ENCODE data around the gene PDE4D. TPM values are rescaled to one million over a fixed set of nuclear protein-coding genes. Genes with fewer than 3 reads are reported as not detected.

Gene PDE4D
- total and polyA plus RNA-seq, 2 of the 4 experiments (the other 2 are of a cell fraction): 1.4 to 7.9 TPM

DNA sequence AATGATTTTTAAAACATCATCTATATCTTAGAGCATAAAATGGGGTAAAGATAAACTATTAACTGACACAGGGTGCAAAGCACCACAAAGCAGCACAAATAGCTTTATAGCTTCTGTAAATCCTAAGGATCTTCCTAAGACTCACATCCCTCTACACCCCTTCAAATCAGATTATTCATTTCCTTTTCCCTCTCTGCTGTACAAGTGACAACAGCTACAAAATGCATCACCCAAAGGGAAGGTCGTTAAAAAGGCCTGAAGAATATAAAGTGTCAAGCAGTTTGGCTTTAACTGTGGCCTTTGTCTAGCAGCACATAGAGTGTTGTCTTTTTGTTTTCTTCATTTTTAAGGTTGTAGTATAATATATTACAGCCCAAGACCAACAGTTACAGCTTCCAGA, 422.1 kb downstream of the PDE4D start:
- intact Hi-C loops (cut with micrococcal nuclease): no loop called here

More for the DNA sequence above, 422.1 kb downstream of the PDE4D start:
- H4K5ac ChIP-seq (ENCODE audit: low read depth, low read length): no peak overlapping the region
- no peak overlapping the region for H3K14ac ChIP-seq (replicated peaks; ENCODE audit: low read depth, low read length)
- no peak overlapping the region for H2BK20ac ChIP-seq (ENCODE audit: low read depth, low read length)
- H2BK120ac ChIP-seq (ENCODE audit: low read depth, low read length): no peak overlapping the region
- H3K9me3 ChIP-seq (ENCODE audit: control insufficient read depth, insufficient read depth, low read length): no peaks in the 10 kb centered on the region
- no peak overlapping the region for H3K56ac ChIP-seq (ENCODE audit: extremely low read depth, insufficient read depth, low read length)
- no peak overlapping the region for H2BK15ac ChIP-seq (ENCODE audit: low read depth, low read length)
- ChIA-PET CTCF (no interaction called here), POLR2A (ENCODE audit: unreplicated experiment) (no interaction called here)
- in situ Hi-C loops (cut with MboI; ENCODE audit: low sequenced_read_pairs): no loop called here
- H2AFZ ChIP-seq (replicated peaks; ENCODE audit: low read length, poor library complexity): no peak overlapping the region
- no CpG with 5 or more reads among the region's 1 CpG for WGBS, 2 experiments (ENCODE audit: extremely low coverage in 2 of 2, insufficient read length in 1 of 2)
- H3K27me3 ChIP-seq (ENCODE audit: control insufficient read depth, insufficient read depth, low read length): no peaks in the 10 kb centered on the region
- ATAC-seq (ENCODE audit: low read depth) (no peak), DNase-seq (no peak)
- no peak overlapping the region for H3K23ac ChIP-seq (ENCODE audit: low read depth, low read length)
- no peaks in the 10 kb centered on the region for H3K4me1 ChIP-seq (ENCODE audit: control insufficient read depth, insufficient read depth, low read length)
- H2AK9ac ChIP-seq (replicated peaks; ENCODE audit: low read depth, low read length, poor library complexity): no peak overlapping the region
- no peak overlapping the region for H3K4me3 ChIP-seq (ENCODE audit: insufficient read depth, low read depth, low read length)
- H3K4me2 ChIP-seq (ENCODE audit: low read depth, low read length): no peak overlapping the region
- no peaks in the 10 kb centered on the region for H3K79me1 ChIP-seq (ENCODE audit: low read depth in 1 of 2, low read length in 2 of 2)
- BruUV-seq (replicated peaks): no TSS peak
- no peak overlapping the region for H2BK5ac ChIP-seq (ENCODE audit: low read depth, low read length, poor library complexity, severe bottlenecking)
- H4K91ac ChIP-seq (ENCODE audit: insufficient read depth, low read depth, low read length): no peak overlapping the region
- H3K9ac ChIP-seq (ENCODE audit: low read depth, low read length): no peak overlapping the region
- no peak overlapping the region for H2AK5ac ChIP-seq (ENCODE audit: low read depth, low read length)
- no peaks in the 10 kb centered on the region for H3K9me1 ChIP-seq (ENCODE audit: insufficient read depth, low read length)
- H4K8ac ChIP-seq (ENCODE audit: low read depth in 2 of 2, low read length in 2 of 2): no peak overlapping the region
- H4K20me1 ChIP-seq (ENCODE audit: insufficient read depth, low read length): no peaks in the 10 kb centered on the region
- TF ChIP-seq MAFK (IDR thresholded peaks at IDR 0.05; ENCODE audit: low read depth, low read length): no peak
- TF ChIP-seq FOS (IDR thresholded peaks at IDR 0.05; ENCODE audit: low read depth, low read length): no peak
- TF ChIP-seq RCOR1 (IDR thresholded peaks at IDR 0.05; ENCODE audit: insufficient replicate concordance, low read length): no peak
- TF ChIP-seq, protein P1, sequence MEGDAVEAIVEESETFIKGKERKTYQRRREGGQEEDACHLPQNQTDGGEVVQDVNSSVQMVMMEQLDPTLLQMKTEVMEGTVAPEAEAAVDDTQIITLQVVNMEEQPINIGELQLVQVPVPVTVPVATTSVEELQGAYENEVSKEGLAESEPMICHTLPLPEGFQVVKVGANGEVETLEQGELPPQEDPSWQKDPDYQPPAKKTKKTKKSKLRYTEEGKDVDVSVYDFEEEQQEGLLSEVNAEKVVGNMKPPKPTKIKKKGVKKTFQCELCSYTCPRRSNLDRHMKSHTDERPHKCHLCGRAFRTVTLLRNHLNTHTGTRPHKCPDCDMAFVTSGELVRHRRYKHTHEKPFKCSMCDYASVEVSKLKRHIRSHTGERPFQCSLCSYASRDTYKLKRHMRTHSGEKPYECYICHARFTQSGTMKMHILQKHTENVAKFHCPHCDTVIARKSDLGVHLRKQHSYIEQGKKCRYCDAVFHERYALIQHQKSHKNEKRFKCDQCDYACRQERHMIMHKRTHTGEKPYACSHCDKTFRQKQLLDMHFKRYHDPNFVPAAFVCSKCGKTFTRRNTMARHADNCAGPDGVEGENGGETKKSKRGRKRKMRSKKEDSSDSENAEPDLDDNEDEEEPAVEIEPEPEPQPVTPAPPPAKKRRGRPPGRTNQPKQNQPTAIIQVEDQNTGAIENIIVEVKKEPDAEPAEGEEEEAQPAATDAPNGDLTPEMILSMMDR (conservative IDR thresholded peaks at IDR 0.05; ENCODE audit: low read depth, low read length): no peak
- TF ChIP-seq MAZ (IDR thresholded peaks at IDR 0.05; ENCODE audit: borderline replicate concordance, low read depth, low read length): no peak
- no peak for TF ChIP-seq RAD21 (IDR thresholded peaks at IDR 0.05; ENCODE audit: low read length)
- TF ChIP-seq, protein P2, sequence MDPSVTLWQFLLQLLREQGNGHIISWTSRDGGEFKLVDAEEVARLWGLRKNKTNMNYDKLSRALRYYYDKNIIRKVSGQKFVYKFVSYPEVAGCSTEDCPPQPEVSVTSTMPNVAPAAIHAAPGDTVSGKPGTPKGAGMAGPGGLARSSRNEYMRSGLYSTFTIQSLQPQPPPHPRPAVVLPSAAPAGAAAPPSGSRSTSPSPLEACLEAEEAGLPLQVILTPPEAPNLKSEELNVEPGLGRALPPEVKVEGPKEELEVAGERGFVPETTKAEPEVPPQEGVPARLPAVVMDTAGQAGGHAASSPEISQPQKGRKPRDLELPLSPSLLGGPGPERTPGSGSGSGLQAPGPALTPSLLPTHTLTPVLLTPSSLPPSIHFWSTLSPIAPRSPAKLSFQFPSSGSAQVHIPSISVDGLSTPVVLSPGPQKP (IDR thresholded peaks at IDR 0.05; ENCODE audit: borderline replicate concordance, low read depth, low read length): no peak
- TF ChIP-seq MXI1 (IDR thresholded peaks at IDR 0.05; ENCODE audit: borderline replicate concordance, low read depth, low read length): no peak
- no peak for TF ChIP-seq CEBPB (IDR thresholded peaks at IDR 0.05; ENCODE audit: low read depth, low read length)
- no peak for TF ChIP-seq RFX5 (IDR thresholded peaks at IDR 0.05; ENCODE audit: low read depth, low read length)
- no peak for TF ChIP-seq USF2 (IDR thresholded peaks at IDR 0.05; ENCODE audit: low read depth, low read length)
- no peak for TF ChIP-seq CHD1 (IDR thresholded peaks at IDR 0.05; ENCODE audit: low read depth, low read length)
- H3K36me3 ChIP-seq (ENCODE audit: control insufficient read depth, insufficient read depth, low read length): no peaks in the 10 kb centered on the region
- H3K27ac ChIP-seq (ENCODE audit: insufficient read depth, low read length): no peak overlapping the region
- H3K18ac ChIP-seq (ENCODE audit: low read depth, low read length): no peak overlapping the region
- dilution Hi-C loops (cut with HindIII; ENCODE audit: low sequenced_read_pairs, unreplicated experiment): no loop called here
- H3K4ac ChIP-seq (ENCODE audit: low read depth, low read length): no peak overlapping the region

All from IMR-90 (cell line).